GM21390 (cell line): ENCODE data around the gene C4orf54.

ENCODE experiments used
- ATAC-seq: cut with Tn5 transposase; IDR thresholded peaks from one replicate; pipeline ENCODE4 v1.9.1; 2021; ENCODE audit not compliant: unreplicated experiment

C4orf54 gene

DNA sequence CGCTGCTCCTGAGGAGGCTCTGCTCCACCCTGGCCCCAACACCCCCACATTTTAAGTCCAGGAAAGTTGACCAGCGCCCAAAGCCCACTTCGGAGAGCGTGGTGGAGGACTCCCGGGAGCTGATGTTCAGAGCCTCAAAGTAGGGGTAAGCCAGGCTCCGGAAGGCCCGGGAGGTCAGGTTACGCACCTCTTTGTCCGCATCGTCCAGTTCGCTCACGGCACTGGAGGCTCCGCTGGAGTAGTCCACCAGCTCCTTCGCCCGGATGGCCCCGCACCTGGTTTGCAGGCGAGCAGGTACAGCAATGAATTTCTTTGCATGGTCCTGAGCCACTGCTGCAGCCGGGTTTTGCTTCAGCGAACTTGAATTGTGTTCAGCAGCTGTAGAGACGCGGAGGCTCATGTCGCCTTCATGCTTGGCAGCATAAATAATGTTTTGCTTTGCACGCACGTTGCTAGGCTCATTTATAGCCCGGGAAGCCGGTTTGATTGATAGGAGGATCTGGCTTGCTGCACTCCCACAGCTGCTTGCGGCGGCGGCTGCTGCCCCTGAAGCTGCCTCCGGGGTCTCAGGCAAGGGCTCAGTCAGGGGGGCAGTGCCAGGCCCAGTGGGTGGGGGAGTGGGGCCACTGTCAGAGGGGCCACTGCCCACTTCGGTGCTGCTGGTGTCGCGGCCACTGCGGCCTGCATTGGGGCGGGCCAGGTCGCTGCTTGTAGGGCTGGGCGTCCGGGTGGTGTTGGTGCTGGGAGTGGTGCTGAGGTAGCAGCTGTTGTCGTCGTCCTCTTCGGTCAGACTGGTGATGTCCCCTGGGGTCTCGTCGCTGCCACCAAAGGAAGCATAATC lies 4.8 kb downstream of the C4orf54 start:
- ATAC-seq = no peak

DNA sequence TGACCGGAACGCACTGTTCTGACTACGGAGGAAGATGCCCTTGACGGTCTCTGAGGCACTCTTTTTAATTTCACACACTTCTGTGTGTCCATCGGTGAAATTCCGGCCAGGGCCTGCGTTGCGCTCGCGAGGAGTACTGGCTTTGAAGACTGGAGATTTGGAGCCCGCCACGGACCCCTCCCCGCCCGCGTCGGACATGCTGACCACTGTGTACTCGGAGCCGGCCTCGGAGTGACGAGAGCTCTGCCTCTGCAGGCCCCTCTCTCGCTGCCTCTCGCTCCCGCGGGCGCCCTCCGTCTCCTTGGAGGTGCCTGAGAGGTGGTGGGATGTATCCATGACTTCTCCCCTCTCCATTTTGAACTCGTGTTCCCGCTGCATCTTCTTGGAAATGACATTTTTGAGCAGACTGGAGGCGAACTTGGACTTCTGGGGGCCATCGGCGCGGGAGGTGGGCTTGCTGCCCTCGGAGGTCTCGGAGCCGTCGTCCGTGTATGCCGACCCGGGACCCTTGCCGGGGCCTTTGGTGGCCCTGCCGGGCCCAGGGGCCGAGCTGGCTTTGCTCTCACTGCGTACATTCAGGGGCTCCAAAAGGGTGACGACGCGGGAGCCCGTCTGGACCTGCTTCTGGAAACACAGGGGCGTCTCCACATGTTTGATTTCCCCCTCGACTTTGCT lies 5.7 kb downstream of the C4orf54 start:
- no peak for ATAC-seq

DNA sequence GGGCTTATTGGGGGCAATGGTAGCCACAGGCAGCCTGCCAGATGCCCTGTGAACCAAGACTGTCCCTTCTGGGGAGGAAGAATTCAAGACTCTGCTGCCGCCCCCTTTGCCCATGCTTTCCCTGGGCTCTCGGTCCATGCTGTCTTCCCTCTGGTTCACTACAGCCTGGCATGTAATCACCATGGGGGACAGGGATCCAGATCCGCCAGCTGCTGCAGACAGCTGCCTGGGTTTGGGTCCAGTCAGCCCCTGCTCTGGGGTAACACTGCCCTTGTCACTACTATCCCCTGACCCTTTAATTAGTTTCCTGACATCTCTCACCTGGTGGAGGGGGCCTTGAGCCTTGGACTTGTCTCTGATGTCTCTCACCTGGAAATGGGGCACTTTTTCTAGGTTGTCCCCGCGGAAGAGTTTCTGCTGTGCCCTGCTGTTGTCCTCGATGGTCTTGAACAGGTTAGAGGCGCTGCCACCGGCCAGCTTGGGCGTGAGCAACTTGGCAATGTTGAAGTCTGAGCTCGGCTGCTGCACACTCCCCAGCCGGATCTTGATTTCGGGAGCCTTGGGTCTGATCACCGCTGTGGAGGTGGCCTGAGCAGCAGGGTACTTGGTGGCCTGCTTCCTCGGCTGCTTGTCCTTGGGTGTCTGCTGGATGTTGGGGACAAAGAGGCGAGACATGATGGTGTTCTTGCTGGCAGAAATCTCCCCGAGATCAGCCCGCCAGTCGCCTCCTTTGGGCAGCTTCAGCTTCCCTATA lies 6.4 kb downstream of the C4orf54 start:
- no peak for ATAC-seq

DNA sequence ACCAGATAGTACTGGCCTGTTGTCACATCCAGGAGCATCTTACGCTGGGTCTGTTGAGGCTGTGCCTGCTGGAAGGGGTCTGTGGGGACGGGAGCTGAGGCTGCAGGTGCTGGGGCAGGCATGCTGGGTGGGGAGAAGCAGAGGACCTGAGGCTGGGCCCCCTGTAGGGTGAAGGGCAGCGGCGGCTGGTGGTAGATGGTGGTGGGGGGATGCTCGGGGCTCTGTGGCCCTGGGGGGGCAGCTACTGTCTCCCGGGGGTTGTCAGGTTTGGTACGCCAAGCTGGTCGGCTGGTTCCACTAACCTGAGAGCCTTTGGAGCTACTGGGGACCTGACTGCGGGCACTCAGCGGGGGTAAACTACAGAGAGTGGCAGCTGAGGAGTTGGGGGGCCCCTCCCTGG lies 7.8 kb downstream of the C4orf54 start:
- no peak for ATAC-seq

DNA sequence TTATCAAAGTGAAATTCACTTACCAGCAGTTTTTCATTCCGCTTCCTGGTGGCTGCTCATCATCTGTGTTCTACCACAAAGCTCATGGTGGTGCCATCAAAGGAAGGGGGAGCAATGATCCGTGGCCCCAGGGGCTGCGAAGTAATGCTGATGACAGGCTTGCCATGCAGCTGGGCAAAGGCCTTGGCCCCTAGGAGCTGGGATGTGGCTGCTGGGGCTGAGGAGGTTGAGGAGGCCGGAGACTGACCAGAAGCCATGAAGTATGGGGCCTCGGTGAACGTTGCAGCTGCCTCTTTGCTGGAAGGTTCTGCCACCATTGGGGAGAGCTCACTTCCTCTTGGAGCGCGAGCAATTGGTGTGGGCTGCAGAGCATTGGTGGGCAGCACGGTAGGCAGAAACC lies 8.4 kb downstream of the C4orf54 start:
- no peak for ATAC-seq

DNA sequence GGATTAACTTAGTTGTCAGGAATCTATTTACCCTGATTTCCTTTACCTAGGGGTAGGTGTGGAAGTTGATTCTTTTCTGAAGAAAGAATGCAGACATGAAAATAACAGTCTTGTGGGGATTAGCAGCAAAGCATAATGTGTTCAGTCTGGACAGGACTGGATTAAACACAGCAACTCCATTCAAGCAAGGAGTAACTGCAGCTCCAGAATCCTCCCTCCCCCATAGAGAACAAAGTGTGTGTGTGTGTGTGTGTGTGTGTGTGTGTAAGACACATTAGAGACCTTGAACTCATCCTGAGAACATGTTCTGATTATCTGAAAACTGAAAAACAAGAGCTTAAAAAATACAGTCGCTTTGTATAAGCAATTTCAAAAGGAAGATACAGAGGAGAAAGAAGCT lies 9.3 kb downstream of the C4orf54 start:
- no peak for ATAC-seq

DNA sequence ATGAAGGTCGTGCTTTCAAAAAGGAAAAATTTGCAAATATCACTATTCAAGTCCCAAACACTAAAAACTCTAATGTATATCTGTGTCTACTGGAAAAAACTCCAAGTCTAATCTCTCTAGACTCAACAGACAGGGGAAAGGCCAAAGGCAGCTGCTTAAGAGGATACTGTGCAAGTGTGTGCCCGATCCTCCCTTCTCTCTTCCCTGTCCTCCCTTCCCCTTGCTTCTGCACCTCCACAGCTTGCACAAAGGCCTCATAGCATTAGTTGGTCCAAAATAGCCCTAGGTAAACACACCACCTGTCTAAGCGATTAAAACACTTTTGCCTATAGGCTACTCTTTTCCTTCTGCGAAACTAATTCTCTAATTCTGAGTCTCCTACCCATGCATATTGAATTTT lies 10.6 kb downstream of the C4orf54 start:
- no peak for ATAC-seq

DNA sequence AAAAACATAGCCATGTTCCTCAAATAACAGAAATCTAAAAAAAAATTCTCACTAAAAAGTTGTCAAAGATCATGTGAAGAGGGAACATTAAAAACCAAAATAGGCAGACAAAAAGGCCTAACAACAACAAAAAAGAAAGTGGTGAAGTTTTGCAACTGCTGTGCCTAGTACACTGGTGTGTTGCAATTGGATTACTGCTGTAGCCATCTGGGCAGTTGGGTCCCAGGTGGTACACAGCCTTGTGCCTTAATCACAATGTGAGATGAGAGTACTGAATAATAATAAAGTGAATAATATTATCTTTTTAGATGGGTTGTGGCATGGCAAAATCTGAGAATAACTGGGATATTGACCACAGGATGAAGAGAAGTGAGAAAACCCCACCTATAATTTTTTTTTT lies 12.0 kb downstream of the C4orf54 start:
- no peak for ATAC-seq

DNA sequence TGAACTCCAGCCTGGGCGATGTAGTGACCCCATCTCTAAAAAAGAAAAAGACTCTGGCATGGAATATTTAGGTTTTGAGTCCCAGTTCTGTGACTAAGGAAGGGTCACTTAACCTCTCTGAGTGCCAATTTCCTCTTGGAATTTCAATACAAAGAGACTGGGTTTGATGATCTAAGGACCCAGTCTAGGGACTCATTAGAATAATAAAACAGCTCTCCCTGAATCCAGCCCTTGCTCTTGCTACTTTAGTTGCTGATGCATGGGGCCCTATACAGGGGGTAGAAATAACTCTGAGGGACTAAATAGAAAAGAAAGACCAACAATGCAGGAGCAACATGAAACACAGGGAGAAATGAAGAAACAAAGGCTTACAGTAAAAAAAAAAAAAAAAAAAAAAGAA lies 12.6 kb downstream of the C4orf54 start:
- no peak for ATAC-seq

DNA sequence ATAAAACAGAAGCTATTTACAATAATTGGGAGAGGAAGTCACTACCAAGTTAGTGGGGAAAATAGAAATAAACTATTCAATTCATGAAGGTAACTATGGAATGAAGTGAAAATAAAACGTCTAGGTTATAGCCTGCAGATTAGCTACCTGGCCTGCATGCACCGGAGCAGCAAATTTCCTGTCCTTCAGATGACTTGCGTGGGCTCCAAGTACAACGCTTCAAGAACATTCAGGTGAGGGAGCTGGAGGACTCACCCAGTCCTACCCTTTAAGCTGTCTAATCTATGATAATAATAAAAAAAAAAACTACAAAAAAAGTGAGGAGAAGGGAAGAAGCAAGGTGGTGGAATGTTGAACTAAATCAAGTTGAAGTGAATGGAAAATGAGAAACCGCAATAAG lies 13.2 kb downstream of the C4orf54 start:
- ATAC-seq = no peak

DNA sequence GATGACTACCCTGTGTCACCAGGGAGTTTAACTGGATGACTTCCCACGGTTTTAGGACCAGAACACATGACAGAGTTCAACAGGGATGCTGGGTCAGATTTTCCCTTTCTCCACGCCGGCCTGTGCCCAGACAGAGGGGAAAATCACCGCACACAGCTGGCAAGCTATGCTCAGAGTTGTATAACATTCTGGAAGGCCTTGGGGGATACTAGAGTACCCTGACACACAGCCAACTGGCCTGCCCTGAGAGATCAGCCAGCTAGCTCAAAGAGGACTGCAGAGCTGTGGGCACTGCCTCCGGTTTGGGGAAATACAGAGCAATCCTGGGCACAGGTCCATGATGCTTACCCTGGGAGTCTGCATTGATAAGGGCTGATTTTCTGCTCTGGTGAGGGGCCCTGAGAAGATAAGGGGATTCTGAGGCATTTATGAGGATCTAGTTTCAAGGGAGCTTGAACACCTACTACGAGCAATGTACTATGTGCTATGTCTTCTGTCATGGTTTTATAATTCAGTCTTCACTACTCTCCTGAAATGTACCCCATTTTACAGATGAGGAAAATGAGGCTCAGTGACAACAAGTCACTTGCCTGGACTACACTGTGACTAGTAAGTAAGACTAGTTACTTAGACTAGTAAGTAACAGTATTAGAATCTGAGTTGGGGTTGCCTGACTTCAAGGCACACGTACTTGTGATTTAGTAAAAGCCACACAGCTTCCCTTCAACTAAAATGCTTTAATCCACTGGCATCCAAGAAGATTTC lies 14.7 kb downstream of the C4orf54 start:
- ATAC-seq = no peak

DNA sequence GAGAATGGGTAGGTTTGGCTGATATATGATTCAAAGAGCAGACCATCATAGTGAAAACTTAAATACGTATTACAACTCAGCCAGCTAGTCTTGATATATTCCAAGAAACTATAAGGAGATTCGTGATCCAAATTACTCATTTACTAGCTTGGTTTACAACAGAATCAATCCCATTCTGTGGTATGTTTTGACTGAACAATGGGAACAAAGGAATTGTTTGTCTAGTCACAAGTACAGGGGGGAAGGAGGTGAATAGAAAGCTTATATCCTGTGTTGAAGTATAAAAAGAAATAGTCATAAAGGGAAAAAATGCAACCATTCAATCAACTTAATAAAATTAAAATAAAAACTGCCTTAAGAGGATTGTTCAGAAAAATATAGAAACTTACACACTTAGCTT lies 17.0 kb downstream of the C4orf54 start:
- no peak for ATAC-seq

DNA sequence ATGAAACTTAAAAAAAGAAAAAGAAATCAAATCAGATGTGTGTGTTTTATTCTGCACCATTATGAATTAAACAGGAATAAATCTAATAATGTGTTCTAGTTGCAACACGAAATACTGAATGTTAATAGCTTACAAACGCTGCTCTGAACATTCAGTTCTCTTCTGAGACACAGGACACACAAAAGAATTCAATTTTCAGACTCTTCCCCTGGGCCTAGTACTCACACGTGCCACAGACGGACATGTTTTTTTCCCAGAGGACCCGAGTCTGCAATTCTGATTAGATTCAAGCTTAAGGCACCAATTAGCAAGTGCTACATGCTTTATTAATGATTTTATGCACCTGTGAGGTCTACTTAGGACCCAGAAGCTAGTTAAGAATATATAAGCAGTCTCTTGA lies 20.5 kb downstream of the C4orf54 start:
- ATAC-seq = no peak

DNA sequence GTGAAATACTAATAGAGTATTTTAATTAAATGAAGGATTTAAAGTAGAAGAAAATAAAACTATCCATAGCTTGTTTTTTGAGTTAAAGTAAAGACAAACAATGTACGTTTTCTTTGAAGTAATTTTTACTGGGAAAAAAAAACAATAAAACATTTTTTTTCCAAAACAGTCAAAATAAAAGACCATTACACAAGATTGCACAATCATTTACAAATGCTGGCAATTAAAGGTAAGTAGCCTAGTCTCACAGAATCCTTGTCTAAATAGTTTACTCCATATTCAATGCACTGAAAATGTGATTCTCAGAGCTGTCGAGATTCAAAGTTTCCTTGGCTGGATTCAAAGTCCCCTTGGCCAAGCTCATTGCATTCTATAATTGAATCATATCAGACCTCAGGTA lies 21.2 kb downstream of the C4orf54 start:
- no peak for ATAC-seq

DNA sequence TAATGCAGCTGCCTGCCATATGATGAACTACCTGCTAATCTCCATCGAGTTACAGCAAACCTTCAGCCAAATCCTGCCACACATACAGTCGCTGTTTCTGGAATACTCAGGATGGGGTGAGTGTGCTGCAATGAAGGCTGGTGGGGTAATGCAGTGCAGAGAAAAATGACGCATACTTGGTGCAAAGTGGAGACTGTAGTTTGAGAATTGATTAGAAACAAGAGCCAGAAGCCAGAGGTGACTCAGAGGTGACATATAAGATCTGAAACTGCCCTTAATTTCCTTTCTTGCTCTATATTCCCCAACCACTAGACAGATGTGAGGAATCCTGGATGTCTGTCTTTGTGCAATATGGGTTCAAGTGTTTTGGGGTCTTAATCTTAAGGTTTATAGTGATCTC lies 22.0 kb downstream of the C4orf54 start:
- no peak for ATAC-seq

DNA sequence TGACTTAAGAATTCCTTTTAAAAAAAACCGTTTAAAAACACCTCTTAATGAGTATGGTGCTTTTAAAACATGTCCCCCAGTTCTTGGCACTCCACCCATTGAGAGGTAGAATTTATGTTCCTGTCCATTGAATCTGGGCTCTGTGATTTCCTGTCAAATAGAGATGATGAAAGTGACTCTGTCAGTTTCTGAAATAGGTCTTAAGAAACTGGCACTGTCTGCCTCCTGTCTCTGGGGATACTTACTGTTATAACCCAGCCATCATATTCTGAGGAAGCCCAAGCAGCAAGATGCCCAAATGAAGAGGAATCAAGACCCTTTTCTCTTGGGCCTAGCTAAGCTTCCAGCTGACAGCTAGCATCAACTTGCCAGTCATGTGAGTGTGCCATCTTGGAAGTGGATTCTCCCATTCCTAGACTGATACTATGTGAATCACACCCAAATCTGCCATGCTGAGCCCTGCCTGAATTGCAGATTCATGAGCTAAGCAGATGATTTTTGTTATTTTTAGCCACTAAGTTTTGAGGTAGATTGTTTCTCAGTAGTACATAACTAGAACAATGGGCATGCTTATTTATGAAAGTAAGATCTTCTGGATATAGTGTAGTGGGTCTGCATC lies 22.8 kb downstream of the C4orf54 start:
- ATAC-seq = no peak

DNA sequence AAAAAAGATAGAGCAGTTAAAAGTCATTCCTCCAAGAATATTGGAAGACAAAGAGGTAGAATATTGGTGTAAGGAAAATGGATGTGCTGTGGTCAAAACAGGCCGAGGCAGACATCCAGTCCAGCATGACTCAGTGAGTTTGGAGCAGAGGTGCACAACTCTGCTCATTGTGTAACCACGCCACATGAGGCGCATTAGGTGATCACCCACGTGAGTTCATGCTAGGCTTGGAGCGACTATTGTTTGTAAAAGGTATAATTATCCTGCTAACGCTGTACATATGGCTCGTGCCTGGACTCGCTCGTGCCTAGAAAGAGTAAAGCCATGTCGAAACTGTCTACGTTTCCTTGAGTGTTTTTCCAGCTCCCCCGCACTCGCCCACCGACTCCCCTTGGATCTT lies 23.9 kb downstream of the C4orf54 start:
- no peak for ATAC-seq

DNA sequence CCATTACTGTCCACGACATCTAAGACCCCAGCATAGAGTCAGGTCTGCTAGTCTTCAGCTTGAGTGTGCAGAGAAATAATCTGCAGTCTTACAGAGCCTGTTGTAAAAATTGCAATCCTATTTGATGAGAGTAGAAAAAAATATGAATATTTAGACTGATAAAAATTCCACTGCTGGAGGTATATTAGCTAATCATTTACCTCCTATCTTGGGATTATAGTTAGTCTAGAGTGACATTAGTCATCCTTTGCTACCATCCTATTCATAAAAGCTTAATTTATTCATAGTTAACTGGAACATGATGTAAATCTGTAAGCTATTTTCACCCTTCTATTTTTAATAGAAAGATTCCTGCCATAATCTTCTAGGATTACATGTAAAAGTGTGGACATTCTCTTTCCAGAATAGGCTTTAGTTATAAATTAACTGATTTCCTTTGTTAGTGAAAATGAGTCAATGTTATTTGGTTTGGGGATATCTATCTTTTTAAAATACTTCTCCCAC lies 26.7 kb downstream of the C4orf54 start:
- no peak for ATAC-seq

DNA sequence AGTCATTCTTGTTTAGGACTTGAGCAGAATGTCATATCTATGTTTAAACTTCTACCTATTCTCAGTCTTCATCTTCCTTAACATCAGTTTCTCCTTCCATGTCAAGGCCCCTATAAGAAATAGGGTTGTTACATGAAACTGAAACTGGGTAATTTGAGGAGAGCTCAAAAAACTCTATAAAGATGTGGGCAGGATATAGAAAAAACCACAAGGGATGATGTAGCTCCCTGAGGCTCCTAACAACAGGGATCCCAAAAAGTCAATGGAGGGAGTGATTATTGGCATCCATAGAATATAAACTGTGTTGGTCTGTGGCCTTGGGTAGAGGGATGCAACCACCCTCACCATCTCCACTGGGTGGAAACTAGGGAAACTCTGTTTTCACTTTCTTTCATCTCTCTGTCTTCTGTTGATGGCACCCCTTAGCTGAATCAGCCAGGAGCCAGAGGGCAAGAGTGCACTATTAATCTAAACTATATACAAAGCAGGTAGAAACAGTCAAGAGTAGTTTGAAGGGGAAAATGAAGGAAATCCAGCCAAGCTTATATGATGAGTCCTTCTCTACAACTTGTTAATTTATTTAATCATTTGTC lies 27.6 kb downstream of the C4orf54 start:
- ATAC-seq = no peak

DNA sequence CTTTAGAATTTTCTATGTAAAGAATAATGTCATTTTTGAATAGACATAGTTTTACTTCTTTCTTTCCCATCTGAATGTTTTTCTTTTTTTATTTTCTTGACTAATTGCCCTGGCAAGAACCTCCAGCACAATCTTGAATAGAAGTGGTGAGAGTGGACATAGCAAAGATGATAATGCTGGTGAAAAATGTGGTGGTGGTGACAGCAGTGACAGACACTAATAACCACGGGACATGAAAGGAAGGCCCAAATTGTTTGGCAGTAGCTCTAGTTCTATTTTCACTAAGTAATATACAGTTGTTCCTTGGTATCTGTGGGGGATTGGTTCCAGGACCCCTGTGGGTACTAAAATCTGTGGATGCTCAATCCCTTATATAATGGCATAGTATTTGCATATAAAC lies 29.6 kb downstream of the C4orf54 start:
- ATAC-seq = no peak
